Measurements from ENCODE around the gene SCLT1. TPM values are rescaled to one million over a fixed set of nuclear protein-coding genes. Genes with fewer than 3 reads are reported as not detected.
A peak's percentile ranks its signal among the peaks of the same experiment; 100 is the strongest.

The SCLT1 gene
- total and polyA plus RNA-seq, 2 of the 13 experiments (the other 11 are each of a cell fraction or from before 2014, with no cell fraction given), result 1.5 to 8.7 TPM

GRCh38 chr4:128981377-128981776, 112.0 kb downstream of the SCLT1 start:
- ATAC-seq (no peak), FAIRE-seq (no peak), DNase-seq (ENCODE audit: low spot score) (no peak)
- CTCF ChIA-PET (ENCODE audit: low intra/inter-chr PET ratio, low total read pairs), result no interaction called here
- H3K79me2 ChIP-seq (ENCODE audit: insufficient read depth, low read length), result no peaks in the 10 kb centered on the region
- 94% methylated on average over 6 of the region's 6 CpGs for WGBS (ENCODE audit: low lambda C conversion rate)
- no peak overlapping the region for H3K4me3 ChIP-seq (replicated peaks in 1 of 3; ENCODE audit: insufficient read depth in 1 of 3, low read depth in 2 of 3, low read length in 3 of 3)
- BruUV-seq (replicated peaks), result no TSS peak
- no peaks in the 10 kb centered on the region for H3K9me3 ChIP-seq (ENCODE audit: low read length)
- no peak overlapping the region for H3K27ac ChIP-seq (ENCODE audit: extremely low read length, insufficient read depth, low read length)
- H2AFZ ChIP-seq (ENCODE audit: low read length), result no peak overlapping the region
- no peaks in the 10 kb centered on the region for H3K4me1 ChIP-seq (ENCODE audit: insufficient read depth, low read length)
- POLR2A ChIA-PET, result no interaction called here
- no peak overlapping the region for H3K9ac ChIP-seq (ENCODE audit: insufficient read depth, low read depth, low read length)
- no peak overlapping the region for H3K4me2 ChIP-seq (ENCODE audit: low read depth, low read length)
- H3K36me3 ChIP-seq (replicated peaks in 1 of 2; ENCODE audit: control insufficient read depth in 1 of 2, insufficient read depth in 2 of 2, low read length in 2 of 2), result no peaks in the 10 kb centered on the region
- intact Hi-C loops (cut with micrococcal nuclease; ENCODE audit: unreplicated experiment), result no loop called here
- H4K20me1 ChIP-seq (ENCODE audit: insufficient read depth, low read length), result no peaks in the 10 kb centered on the region
- H3K27me3 ChIP-seq (ENCODE audit: control insufficient read depth in 1 of 2, insufficient read depth in 2 of 2, low read length in 2 of 2), result no peaks in the 10 kb centered on the region; a peak in 1 of 5 replicates
- TF ChIP-seq MAFK (conservative IDR thresholded peaks at IDR 0.05 in 1 of 2, IDR thresholded peaks at IDR 0.05 in 1 of 2; ENCODE audit: low read length in 2 of 2) (peak in 1 of 2 experiments; percentile 39; a peak in 1 of 4 replicates), ZNF788 (CRISPR knock-in tag; IDR thresholded peaks at IDR 0.05; ENCODE audit: borderline replicate concordance) (no peak)
- TF ChIP-seq, protein P1, sequence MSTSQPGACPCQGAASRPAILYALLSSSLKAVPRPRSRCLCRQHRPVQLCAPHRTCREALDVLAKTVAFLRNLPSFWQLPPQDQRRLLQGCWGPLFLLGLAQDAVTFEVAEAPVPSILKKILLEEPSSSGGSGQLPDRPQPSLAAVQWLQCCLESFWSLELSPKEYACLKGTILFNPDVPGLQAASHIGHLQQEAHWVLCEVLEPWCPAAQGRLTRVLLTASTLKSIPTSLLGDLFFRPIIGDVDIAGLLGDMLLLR (CRISPR knock-in tag; IDR thresholded peaks at IDR 0.05), result no peak
- TF ChIP-seq, protein P2, sequence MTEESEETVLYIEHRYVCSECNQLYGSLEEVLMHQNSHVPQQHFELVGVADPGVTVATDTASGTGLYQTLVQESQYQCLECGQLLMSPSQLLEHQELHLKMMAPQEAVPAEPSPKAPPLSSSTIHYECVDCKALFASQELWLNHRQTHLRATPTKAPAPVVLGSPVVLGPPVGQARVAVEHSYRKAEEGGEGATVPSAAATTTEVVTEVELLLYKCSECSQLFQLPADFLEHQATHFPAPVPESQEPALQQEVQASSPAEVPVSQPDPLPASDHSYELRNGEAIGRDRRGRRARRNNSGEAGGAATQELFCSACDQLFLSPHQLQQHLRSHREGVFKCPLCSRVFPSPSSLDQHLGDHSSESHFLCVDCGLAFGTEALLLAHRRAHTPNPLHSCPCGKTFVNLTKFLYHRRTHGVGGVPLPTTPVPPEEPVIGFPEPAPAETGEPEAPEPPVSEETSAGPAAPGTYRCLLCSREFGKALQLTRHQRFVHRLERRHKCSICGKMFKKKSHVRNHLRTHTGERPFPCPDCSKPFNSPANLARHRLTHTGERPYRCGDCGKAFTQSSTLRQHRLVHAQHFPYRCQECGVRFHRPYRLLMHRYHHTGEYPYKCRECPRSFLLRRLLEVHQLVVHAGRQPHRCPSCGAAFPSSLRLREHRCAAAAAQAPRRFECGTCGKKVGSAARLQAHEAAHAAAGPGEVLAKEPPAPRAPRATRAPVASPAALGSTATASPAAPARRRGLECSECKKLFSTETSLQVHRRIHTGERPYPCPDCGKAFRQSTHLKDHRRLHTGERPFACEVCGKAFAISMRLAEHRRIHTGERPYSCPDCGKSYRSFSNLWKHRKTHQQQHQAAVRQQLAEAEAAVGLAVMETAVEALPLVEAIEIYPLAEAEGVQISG (CRISPR knock-in tag; IDR thresholded peaks at IDR 0.05), result no peak
- in situ Hi-C loops (cut with HindIII; ENCODE audit: extremely low pct_ligation_motif_present, low pct_unique_long_range_greater_than_20kb), result no loop called here

DNA sequence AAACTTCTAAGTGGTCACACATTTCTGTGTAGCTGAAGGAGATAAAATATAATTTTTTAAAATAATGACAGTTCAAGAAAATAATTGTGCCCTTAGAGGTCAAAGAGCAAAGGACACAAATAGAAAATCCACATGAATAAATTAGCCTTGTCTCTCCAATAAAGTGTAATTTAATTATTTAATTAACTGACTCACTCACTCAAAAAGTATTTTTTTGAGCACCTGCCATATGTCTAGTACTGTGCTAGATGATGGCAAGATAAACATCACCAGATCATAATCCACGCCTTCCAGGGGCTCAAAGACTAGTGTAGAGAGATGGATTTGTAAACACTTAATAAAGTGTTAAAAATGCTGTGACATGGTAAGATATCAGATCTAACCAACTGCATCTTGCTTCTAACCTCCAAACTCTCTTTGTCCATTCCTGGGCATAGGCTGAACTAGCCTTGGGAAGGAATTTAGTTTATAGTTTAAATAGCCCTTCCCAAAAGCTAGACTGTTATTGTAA, 112.5 kb downstream of the SCLT1 start:
- Histone ChIP-seq H3K4me3 (replicated peaks in 1 of 3; ENCODE audit: insufficient read depth in 1 of 3, low read depth in 2 of 3, low read length in 3 of 3) (no peak overlapping the region), H3K9me3 (ENCODE audit: low read length) (no peaks in the 10 kb centered on the region), H3K36me3 (replicated peaks in 1 of 2; ENCODE audit: control insufficient read depth in 1 of 2, insufficient read depth in 2 of 2, low read length in 2 of 2) (no peaks in the 10 kb centered on the region), H3K27ac (ENCODE audit: extremely low read length, insufficient read depth, low read length) (no peak overlapping the region), H3K9ac (ENCODE audit: insufficient read depth, low read depth, low read length) (no peak overlapping the region), H3K79me2 (ENCODE audit: insufficient read depth, low read length) (no peaks in the 10 kb centered on the region), H2AFZ (ENCODE audit: low read length) (no peak overlapping the region), H3K4me1 (ENCODE audit: insufficient read depth, low read length) (no peaks in the 10 kb centered on the region), H4K20me1 (ENCODE audit: insufficient read depth, low read length) (no peaks in the 10 kb centered on the region), H3K4me2 (ENCODE audit: low read depth, low read length) (no peak overlapping the region), H3K27me3 (ENCODE audit: control insufficient read depth in 1 of 2, insufficient read depth in 2 of 2, low read length in 2 of 2) (no peaks in the 10 kb centered on the region)
- ATAC-seq, result no peak
- BruUV-seq (replicated peaks), result no TSS peak
- WGBS (ENCODE audit: low lambda C conversion rate), result 100% methylated on average over 1 of the region's 1 CpG
- intact Hi-C loops (cut with micrococcal nuclease; ENCODE audit: unreplicated experiment) (no loop called here), in situ Hi-C loops (cut with HindIII; ENCODE audit: extremely low pct_ligation_motif_present, low pct_unique_long_range_greater_than_20kb) (no loop called here)
- ChIA-PET POLR2A (no interaction called here), CTCF (ENCODE audit: low intra/inter-chr PET ratio, low total read pairs) (no interaction called here)
- DNase-seq (ENCODE audit: low spot score), result no peak
- no peak for FAIRE-seq
- TF ChIP-seq SP140L (CRISPR knock-in tag; IDR thresholded peaks at IDR 0.05; ENCODE audit: borderline replicate concordance) (no peak), ZFYVE20 (CRISPR knock-in tag; IDR thresholded peaks at IDR 0.05; ENCODE audit: borderline replicate concordance, low read depth) (no peak), WIZ (CRISPR knock-in tag; IDR thresholded peaks at IDR 0.05) (no peak)

Measured in HepG2 (cell line).